KMS-11 (cell line): ENCODE data around the gene MUC22.
A peak's percentile ranks its signal among the peaks of the same experiment; 100 is the strongest.

Experiments used
- H2AFZ ChIP-seq: fragments of 200-600 bp; sonication (generic); 2 replicates; pipeline ENCODE4 v1.6.1; 2016; ENCODE audit warnings: antibody characterized with exemption, mixed run types, low read depth
- H3K27ac ChIP-seq: fragments of 200-600 bp; sonication (generic); 2 replicates; pipeline ENCODE4 v1.6.1; 2016; ENCODE audit warnings: mild to moderate bottlenecking, mixed run types
- H3K27me3 ChIP-seq: fragments of 200-600 bp; sonication (generic); 2 replicates; pipeline ENCODE4 v1.6.1; 2017; ENCODE audit warnings: mild to moderate bottlenecking, low read depth, mixed run types, moderate library complexity; ENCODE audit not compliant: insufficient read depth
- H3K36me3 ChIP-seq: fragments of 200-600 bp; sonication (generic); 2 replicates; pipeline ENCODE4 v1.6.1; 2017; ENCODE audit warnings: mild to moderate bottlenecking, mixed run types; ENCODE audit not compliant: insufficient read depth
- H3K4me1 ChIP-seq: fragments of 200-600 bp; sonication (generic); 2 replicates; pipeline ENCODE4 v1.6.1; 2016; ENCODE audit warnings: mild to moderate bottlenecking, low read depth, mixed run types; ENCODE audit not compliant: poor library complexity, severe bottlenecking
- H3K4me2 ChIP-seq: fragments of 200-600 bp; sonication (generic); 2 replicates; pipeline ENCODE4 v1.7.0; 2016; ENCODE audit warnings: mild to moderate bottlenecking, mixed run types
- H3K4me3 ChIP-seq: fragments of 200-600 bp; sonication (generic); IDR thresholded peaks from 2 replicates; pipeline ENCODE4 v1.6.1; 2017; ENCODE audit warnings: low read depth, low read length, mixed read lengths; ENCODE audit not compliant: insufficient read depth
- H3K79me2 ChIP-seq: fragments of 200-600 bp; sonication (generic); 2 replicates; pipeline ENCODE4 v1.6.1; 2016; ENCODE audit warnings: low read depth, mixed run types; ENCODE audit not compliant: insufficient read depth
- H3K9ac ChIP-seq: fragments of 200-600 bp; sonication (generic); 2 replicates; pipeline ENCODE4 v1.6.1; 2016; ENCODE audit warnings: mild to moderate bottlenecking, mixed run types
- H4K20me1 ChIP-seq: fragments of 200-600 bp; sonication (generic); 2 replicates; pipeline ENCODE4 v1.6.1; 2016; ENCODE audit warnings: mild to moderate bottlenecking, mixed run types; ENCODE audit not compliant: insufficient read depth
- CTCF ChIP-seq: fragments of 200-600 bp; sonication (generic); conservative IDR thresholded peaks from 2 replicates; pipeline ENCODE4 v1.6.1; 2017; ENCODE audit warnings: low read depth, mild to moderate bottlenecking, antibody characterized with exemption, low read length, moderate library complexity, mixed read lengths

MUC22 gene

GRCh38 chr6:31010393-31011060 is at the start of gene MUC22:
Gene MUC22 (plus strand): TSS chr6:31010474. CDS start chr6:31010707, 233 bp downstream.
- Histone ChIP-seq H3K27ac (no peak within 1 kb of the TSS), H3K9ac (no peak within 1 kb of the TSS), H3K4me3 (no peak within 1 kb of the TSS), H3K27me3 (no peaks in the 10 kb centered on the region), H3K36me3 (no peaks in the 10 kb centered on the region), H3K4me1 (peaks cover 5% of the 10 kb centered on the region), H4K20me1 (no peaks in the 10 kb centered on the region), H3K4me2 (no peak within 1 kb of the TSS), H3K79me2 (no peaks in the 10 kb centered on the region), H2AFZ (no peak within 1 kb of the TSS)
- no peak for TF ChIP-seq CTCF

GRCh38 chr6:30960907-30961673 is 49.2 kb upstream of the MUC22 start:
- H3K27me3 ChIP-seq: no peaks in the 10 kb centered on the region; the same call in 1 of the 2 replicates
- no peak for TF ChIP-seq CTCF
- no peaks in the 10 kb centered on the region for H3K79me2 ChIP-seq
- H3K27ac ChIP-seq: no peak overlapping the region
- no peak overlapping the region for H3K4me3 ChIP-seq
- H3K36me3 ChIP-seq: no peaks in the 10 kb centered on the region
- no peak overlapping the region for H2AFZ ChIP-seq
- peaks cover 51% of the 10 kb centered on the region for H3K4me1 ChIP-seq
- H3K9ac ChIP-seq: no peak overlapping the region
- H3K4me2 ChIP-seq: no peak overlapping the region
- no peaks in the 10 kb centered on the region for H4K20me1 ChIP-seq

- H3K9ac ChIP-seq: peak overlapping the region; percentile 48; the same call in 1 of the 2 replicates
These were observed 47.6 kb upstream of the MUC22 start for GRCh38 chr6:30962716-30963115.

GRCh38 chr6:30963641-30964040 is 46.6 kb upstream of the MUC22 start:
- H3K79me2 ChIP-seq: no peaks in the 10 kb centered on the region
- no peak overlapping the region for H3K4me3 ChIP-seq
- H3K4me1 ChIP-seq: peaks cover 55% of the 10 kb centered on the region
- peak overlapping the region; percentile 48; the same call in 1 of the 2 replicates for H3K9ac ChIP-seq
- peak overlapping the region; percentile 97 for H3K27ac ChIP-seq
- no peaks in the 10 kb centered on the region for H4K20me1 ChIP-seq
- no peak for TF ChIP-seq CTCF
- H3K27me3 ChIP-seq: no peaks in the 10 kb centered on the region
- H3K4me2 ChIP-seq: peak overlapping the region; percentile 61; the same call in 1 of the 2 replicates
- H2AFZ ChIP-seq: peak overlapping the region; percentile 59
- no peaks in the 10 kb centered on the region for H3K36me3 ChIP-seq

More at GRCh38 chr6:30962716-30963115, 47.6 kb upstream of the MUC22 start:
- peak overlapping the region; percentile 59; the same call in 1 of the 2 replicates for H2AFZ ChIP-seq
- H4K20me1 ChIP-seq: no peaks in the 10 kb centered on the region
- H3K79me2 ChIP-seq: no peaks in the 10 kb centered on the region
- no peak for TF ChIP-seq CTCF
- H3K4me1 ChIP-seq: peaks cover 55% of the 10 kb centered on the region
- peak overlapping the region; percentile 97 for H3K27ac ChIP-seq
- H3K4me2 ChIP-seq: peak overlapping the region; percentile 61; the same call in 1 of the 2 replicates
- H3K4me3 ChIP-seq: no peak overlapping the region
- no peaks in the 10 kb centered on the region for H3K27me3 ChIP-seq
- H3K36me3 ChIP-seq: no peaks in the 10 kb centered on the region
